ENCODE results near the gene MAB21L4. TPM values are rescaled to one million over a fixed set of nuclear protein-coding genes. Genes with fewer than 3 reads are reported as not detected.
A peak's percentile ranks its signal among the peaks of the same experiment; 100 is the strongest.

Gene MAB21L4
- total RNA-seq, 4 donors from 2014 or later, result not detected

GRCh38 chr2:240875228-240876034 lies 20.5 kb downstream of the MAB21L4 start:
- TF ChIP-seq POLR2A (IDR thresholded peaks at IDR 0.05) (no peak), CTCF (IDR thresholded peaks at IDR 0.05 in 4 of 5, conservative IDR thresholded peaks at IDR 0.05 in 1 of 5) (no peak)
- no peaks in the 10 kb centered on the region for H3K9me3 ChIP-seq
- H3K4me3 ChIP-seq, result no peak overlapping the region
- no peak overlapping the region for H3K27ac ChIP-seq
- no peaks in the 10 kb centered on the region for H3K27me3 ChIP-seq
- peak in 1 of 2 donors; percentile 3 for DNase-seq
- intact Hi-C loops (cut with DNase I; ENCODE audit: low total_unique reads) (no loop called here), in situ Hi-C loops (cut with MboI; ENCODE audit: low sequenced_read_pairs in 4 of 4) (no loop called here)
- no peaks in the 10 kb centered on the region for H3K4me1 ChIP-seq
- ATAC-seq, result no peak
- H3K36me3 ChIP-seq, result no peaks in the 10 kb centered on the region

DNA sequence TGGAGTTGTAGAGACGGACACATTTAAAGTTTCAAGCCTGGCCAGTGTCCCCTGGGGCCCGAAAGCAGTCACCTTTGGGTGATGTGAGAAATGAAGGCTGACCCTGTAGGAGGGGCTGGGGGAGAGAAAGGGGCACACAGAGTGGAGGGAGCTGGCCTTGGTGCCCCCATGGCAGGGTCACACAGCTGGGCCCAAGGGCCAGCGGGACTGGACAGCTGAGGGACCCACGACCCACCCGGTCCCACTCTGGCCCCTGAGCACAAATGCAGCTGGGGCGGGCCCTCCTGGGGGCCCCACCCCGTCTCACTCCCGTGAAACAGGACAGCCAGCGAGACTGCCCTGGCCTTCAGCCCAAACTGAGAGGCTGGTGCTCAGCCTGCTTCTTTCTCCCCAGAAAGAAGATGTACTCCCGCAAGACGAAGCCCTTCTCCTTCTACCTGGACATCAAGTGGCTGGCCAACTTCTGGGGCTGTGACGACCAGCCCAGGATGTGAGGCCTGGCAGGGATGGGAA lies 21.2 kb downstream of the MAB21L4 start:
- Histone ChIP-seq H3K27me3 (no peaks in the 10 kb centered on the region), H3K9me3 (no peaks in the 10 kb centered on the region), H3K4me1 (no peaks in the 10 kb centered on the region), H3K36me3 (no peaks in the 10 kb centered on the region), H3K4me3 (no peak overlapping the region), H3K27ac (no peak overlapping the region)
- ATAC-seq, result no peak
- intact Hi-C loops (cut with DNase I; ENCODE audit: low total_unique reads), result no loop called here
- no peak for TF ChIP-seq CTCF (IDR thresholded peaks at IDR 0.05 in 4 of 5, conservative IDR thresholded peaks at IDR 0.05 in 1 of 5)
- TF ChIP-seq POLR2A (IDR thresholded peaks at IDR 0.05), result no peak
- DNase-seq, result no peak
- in situ Hi-C loops (cut with MboI; ENCODE audit: low sequenced_read_pairs in 4 of 4), result no loop called here

- Histone ChIP-seq H3K36me3 (no peaks in the 10 kb centered on the region), H3K4me3 (no peak overlapping the region), H3K27me3 (no peaks in the 10 kb centered on the region), H3K9me3 (no peaks in the 10 kb centered on the region), H3K27ac (no peak overlapping the region), H3K4me1 (no peaks in the 10 kb centered on the region)
- DNase-seq (peak in 1 of 2 donors; percentile 4), ATAC-seq (no peak)
- in situ Hi-C loops (cut with MboI; ENCODE audit: low sequenced_read_pairs in 4 of 4), result no loop called here
- intact Hi-C loops (cut with DNase I; ENCODE audit: low total_unique reads), result no loop called here
- TF ChIP-seq CTCF (IDR thresholded peaks at IDR 0.05 in 4 of 5, conservative IDR thresholded peaks at IDR 0.05 in 1 of 5), result no peak
- TF ChIP-seq POLR2A (IDR thresholded peaks at IDR 0.05), result no peak
Observed at GRCh38 chr2:240873805-240874714, 21.9 kb downstream of the MAB21L4 start.

- DNase-seq (peak in 1 of 2 donors; percentile 5), ATAC-seq (no peak)
- Histone ChIP-seq H3K27ac (no peak overlapping the region), H3K36me3 (no peaks in the 10 kb centered on the region), H3K9me3 (no peaks in the 10 kb centered on the region), H3K4me3 (no peak overlapping the region), H3K27me3 (no peaks in the 10 kb centered on the region), H3K4me1 (no peaks in the 10 kb centered on the region)
- TF ChIP-seq CTCF (IDR thresholded peaks at IDR 0.05 in 4 of 5, conservative IDR thresholded peaks at IDR 0.05 in 1 of 5), result no peak
- intact Hi-C loops (cut with DNase I; ENCODE audit: low total_unique reads), result no loop called here
- in situ Hi-C loops (cut with MboI; ENCODE audit: low sequenced_read_pairs in 4 of 4), result no loop called here
Observed at GRCh38 chr2:240873098-240873788, 22.7 kb downstream of the MAB21L4 start.

Data from gastrocnemius medialis (tissue), 4 donors.